ENCODE data around the gene ZNF236. TPM values are rescaled to one million over a fixed set of nuclear protein-coding genes. Genes with fewer than 3 reads are reported as not detected.

ZNF236 gene
- total and polyA plus RNA-seq, 2 of the 8 experiments (the other 6 are each of a cell fraction or from before 2014, with no cell fraction given): 6.7 to 14.5 TPM

DNA sequence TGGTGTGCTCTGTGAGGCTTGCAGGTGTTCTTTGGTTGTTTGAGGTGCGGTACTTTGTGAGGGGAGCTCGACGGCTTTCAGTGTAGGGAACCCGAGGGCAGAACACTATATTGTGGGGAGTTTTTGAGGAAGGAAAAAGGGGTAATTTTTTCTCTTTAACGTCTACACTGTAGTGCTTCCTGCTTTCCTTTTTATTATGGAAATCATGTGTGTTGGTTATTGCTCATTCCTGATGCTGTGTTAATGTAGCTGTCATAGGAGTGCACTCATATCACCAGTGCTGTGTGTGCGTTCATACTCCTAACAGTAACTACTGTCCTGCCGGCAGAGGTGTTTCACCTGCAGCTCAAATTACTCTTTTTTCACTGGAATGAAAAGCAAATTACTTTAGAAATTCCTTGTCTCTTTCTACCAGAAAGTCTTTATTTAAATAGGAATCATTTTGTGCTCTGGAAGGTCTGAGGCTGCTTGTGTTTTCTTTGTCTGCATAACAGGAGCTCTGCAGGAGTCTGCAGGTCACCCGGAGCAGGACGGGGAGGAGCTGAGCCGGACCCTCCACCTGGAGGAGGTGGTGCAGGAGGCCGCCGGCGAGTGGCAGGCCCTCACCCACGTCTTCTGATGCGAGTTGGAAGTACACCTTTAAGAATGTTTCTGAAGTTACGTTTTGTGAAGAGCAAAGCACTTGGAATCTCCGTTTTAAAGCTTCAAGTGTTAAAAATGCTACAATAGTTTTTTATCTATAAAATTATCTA is 145.5 kb downstream of the ZNF236 start:
- DNase-seq (ENCODE audit: low read depth in 1 of 2, low spot score in 2 of 2): peak; percentile 66 to 71
- CTCF ChIA-PET (ENCODE audit: partially characterized antibody): interaction anchor here (0.8 to 5.4 kb wide), 6 partner anchors 9 to 76 kb away, joined by 3 to 73 read pairs (median 4); no protein-coding TSS in a partner anchor
- POLR2A ChIA-PET (ENCODE audit: partially characterized antibody): interaction anchor here (0.7 to 3.1 kb wide), 5 partner anchors 9 to 28 kb away, joined by 3 to 14 read pairs (median 10); no protein-coding TSS in a partner anchor

More for the DNA sequence above, 145.5 kb downstream of the ZNF236 start:
- no peak overlapping the region for H2AFZ ChIP-seq (ENCODE audit: low read length)
- peak overlapping the region; percentile 20 for H3K56ac ChIP-seq (replicated peaks; ENCODE audit: insufficient read length, low read depth, low read length)
- peak overlapping the region in 1 of 4 experiments; percentile 61; a peak in 3 of 7 replicates for H3K9ac ChIP-seq (replicated peaks in 1 of 4; ENCODE audit: extremely low read depth in 1 of 4, low read depth in 3 of 4, low read length in 3 of 4)
- H3K4me2 ChIP-seq (ENCODE audit: insufficient read depth in 1 of 2, low read depth in 2 of 2, low read length in 2 of 2): peak overlapping the region; percentile 60 to 80
- 13% methylated on average over 17 of the region's 17 CpGs; no CpG with 5 or more reads in 1 of the 2 experiments for WGBS, 2 experiments (ENCODE audit: extremely low coverage in 1 of 2, insufficient coverage in 1 of 2, insufficient read length in 1 of 2, insufficient replicate concordance in 2 of 2, low coverage in 1 of 2, low lambda C conversion rate in 2 of 2, missing lambda C conversion rate in 1 of 2)
- H3K18ac ChIP-seq (ENCODE audit: extremely low read depth, low read length): peak overlapping the region; percentile 98
- H4K91ac ChIP-seq (replicated peaks; ENCODE audit: insufficient read length, low read length): peak overlapping the region; percentile 78
- peak overlapping the region; percentile 45 for H2BK120ac ChIP-seq (replicated peaks; ENCODE audit: low read depth, low read length)
- FAIRE-seq: no peak
- no peaks in the 10 kb centered on the region for H3K36me3 ChIP-seq (ENCODE audit: control insufficient read depth in 2 of 4, insufficient read depth in 4 of 4, low read length in 3 of 4)
- H3K9me3 ChIP-seq (ENCODE audit: insufficient read depth in 2 of 2, low read depth in 1 of 2, low read length in 1 of 2): peaks cover 0 to 3% of the 10 kb centered on the region in 2 experiments; a peak in 1 of 4 replicates
- no peak overlapping the region for H3K23ac ChIP-seq (ENCODE audit: insufficient read length)
- TF ChIP-seq RAD21 (IDR thresholded peaks at IDR 0.05 in 1 of 2, conservative IDR thresholded peaks at IDR 0.05 in 1 of 2; ENCODE audit: low read depth in 2 of 2, low read length in 2 of 2) (peak in 1 of 2 experiments; percentile 14; a peak in 1 of 4 replicates), SIN3A (conservative IDR thresholded peaks at IDR 0.05 in 1 of 2, IDR thresholded peaks at IDR 0.05 in 1 of 2; ENCODE audit: low read depth in 1 of 2, low read length in 2 of 2) (no peak), TBP (IDR thresholded peaks at IDR 0.05; ENCODE audit: low read depth, low read length) (peak; percentile 16; the same call in 1 of the 2 replicates), BACH1 (IDR thresholded peaks at IDR 0.05; ENCODE audit: low read length) (peak; percentile 15; the same call in 1 of the 2 replicates), CTBP2 (IDR thresholded peaks at IDR 0.05; ENCODE audit: borderline replicate concordance, insufficient read depth, insufficient read length, low read length) (no peak), RBBP5 (IDR thresholded peaks at IDR 0.05; ENCODE audit: borderline replicate concordance, low read depth, low read length) (peak; percentile 29; the same call in 1 of the 2 replicates), TAF1 (IDR thresholded peaks at IDR 0.05; ENCODE audit: low read depth, low read length) (0 out of 2 replicates have a peak, but pooled peaks have one; percentile 27), BCL11A (IDR thresholded peaks at IDR 0.05; ENCODE audit: low read depth in 2 of 2, low read length in 2 of 2) (no peak)
- TF ChIP-seq, protein P1, sequence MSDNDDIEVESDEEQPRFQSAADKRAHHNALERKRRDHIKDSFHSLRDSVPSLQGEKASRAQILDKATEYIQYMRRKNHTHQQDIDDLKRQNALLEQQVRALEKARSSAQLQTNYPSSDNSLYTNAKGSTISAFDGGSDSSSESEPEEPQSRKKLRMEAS (IDR thresholded peaks at IDR 0.05): peak; percentile 50; the same call in 1 of the 2 replicates
- peak overlapping the region; percentile 98 for H2BK5ac ChIP-seq (ENCODE audit: low read depth, low read length)
- peak overlapping the region in 2 of 4 experiments; percentile 16 to 40; a peak in 3 of 8 replicates for H3K4me3 ChIP-seq (ENCODE audit: extremely low read depth in 1 of 4, insufficient read depth in 2 of 4, low read depth in 3 of 4, low read length in 4 of 4)
- no peaks in the 10 kb centered on the region for H3K79me1 ChIP-seq (ENCODE audit: low read depth, low read length)
- H3K27ac ChIP-seq (ENCODE audit: low read depth, low read length): peak overlapping the region; percentile 39; the same call in 1 of the 2 replicates
- no peaks in the 10 kb centered on the region for H4K20me1 ChIP-seq (replicated peaks in 1 of 2; ENCODE audit: control insufficient read depth in 1 of 2, insufficient read depth in 2 of 2, low read length in 2 of 2)
- peak overlapping the region; percentile 97 for H2BK12ac ChIP-seq (ENCODE audit: low read depth, low read length)
- no peak overlapping the region for H4K8ac ChIP-seq (ENCODE audit: extremely low read depth, insufficient read depth, low read length)
- H4K5ac ChIP-seq (ENCODE audit: insufficient read length, low read depth, low read length): peak overlapping the region; percentile 89
- H2AK5ac ChIP-seq (ENCODE audit: low read depth, low read length): peak overlapping the region; percentile 99; the same call in 1 of the 2 replicates
- peak overlapping the region; percentile 3 for H3K4ac ChIP-seq (replicated peaks; ENCODE audit: insufficient read length, low read depth, low read length)
- H3K14ac ChIP-seq (ENCODE audit: insufficient read length): no peak overlapping the region
- no peaks in the 10 kb centered on the region for H3K27me3 ChIP-seq (replicated peaks in 1 of 4; ENCODE audit: control insufficient read depth in 3 of 4, extremely low read depth in 1 of 4, insufficient read depth in 3 of 4, low read length in 3 of 4)
- H3K79me2 ChIP-seq (ENCODE audit: control insufficient read depth in 1 of 2, insufficient read depth in 2 of 2, low read length in 2 of 2): peaks cover 0 to 6% of the 10 kb centered on the region in 2 experiments; a peak in 1 of 4 replicates
- H3K23me2 ChIP-seq (ENCODE audit: low read depth, low read length): peaks cover 8% of the 10 kb centered on the region
- H2BK20ac ChIP-seq (ENCODE audit: low read length): peak overlapping the region; percentile 100
- H2BK15ac ChIP-seq (ENCODE audit: low read length): 0 out of 2 replicates have a peak overlapping the region, but pooled peaks have one; percentile 83
- H3K4me1 ChIP-seq (replicated peaks in 1 of 4; ENCODE audit: control insufficient read depth in 3 of 4, insufficient read depth in 4 of 4, low read length in 3 of 4): peaks cover 4 to 27% (median 20%) of the 10 kb centered on the region in 4 experiments

Measured in H1 (cell line).